K562 (cell line): ENCODE data around the gene C2CD2. TPM values are rescaled to one million over a fixed set of nuclear protein-coding genes. Genes with fewer than 3 reads are reported as not detected.

Experiments
- CCNT2 ChIP-seq: IDR thresholded peaks from 2 replicates; pipeline ENCODE4 v1.6.1; 2011; ENCODE audit warnings: borderline replicate concordance, low read depth, mild to moderate bottlenecking, moderate library complexity, mixed read lengths, low read length; ENCODE audit not compliant: insufficient read length; ENCODE audit errors: extremely low read depth
- CEBPG ChIP-seq, 3 experiments: fragments of 200-800 bp in 1 of 3; sonication (Bioruptor generic) in 1 of 3; sonication (generic) in 1 of 3; formaldehyde crosslinking in 1 of 3; IDR thresholded peaks in 2 of 3; conservative IDR thresholded peaks in 1 of 3; 2 replicates each; pipeline versions ENCODE4 v1.6.1 to v1.8.0; 2016 to 2022; ENCODE audit warnings: missing compliant biosample characterization in 2 of 3, missing genetic modification characterization in 2 of 3, mild to moderate bottlenecking in 1 of 3, missing genetic modification reagents in 1 of 3
- CHD4 ChIP-seq: fragments of 200-600 bp; sonication (generic); IDR thresholded peaks from 3 replicates; pipeline ENCODE4 v1.6.1; 2012; ENCODE audit warnings: low read depth, mild to moderate bottlenecking, mixed read lengths, low read length, inconsistent platforms; ENCODE audit not compliant: insufficient read depth, insufficient replicate concordance, poor library complexity, severe bottlenecking
- CREBBP ChIP-seq: IDR thresholded peaks from one replicate; pipeline ENCODE4 v1.6.1; 2012; ENCODE audit warnings: low read depth, mild to moderate bottlenecking, control low read depth, inconsistent platforms, low read length
- DEAF1 ChIP-seq: fragments of 450-650 bp; formaldehyde crosslinking; IDR thresholded peaks from 2 replicates; pipeline ENCODE4 v1.4.0; 2020; ENCODE audit warnings: mild to moderate bottlenecking, moderate library complexity
- HIVEP1 ChIP-seq: fragments of 250-450 bp; sonication (Bioruptor Pico); IDR thresholded peaks from 2 replicates; pipeline ENCODE4 v1.4.0; 2020; ENCODE audit warnings: mild to moderate bottlenecking
- L3MBTL2 ChIP-seq: fragments of 450-650 bp; IDR thresholded peaks from 2 replicates; pipeline ENCODE4 v1.6.1; 2016; ENCODE audit warnings: mild to moderate bottlenecking, moderate library complexity
- NRF1 ChIP-seq, 2 experiments: fragments of 450-650 bp; IDR thresholded peaks in 1 of 2; conservative IDR thresholded peaks in 1 of 2; 2 replicates each; pipeline ENCODE4 v1.6.1; 2014; ENCODE audit warnings: mild to moderate bottlenecking in 2 of 2
- SIX5 ChIP-seq, 2 experiments: IDR thresholded peaks; 2 replicates each; pipeline ENCODE4 v1.6.1; 2011; ENCODE audit warnings: low read length in 2 of 2, borderline replicate concordance in 1 of 2, low read depth in 1 of 2, mild to moderate bottlenecking in 1 of 2, moderate library complexity in 1 of 2; ENCODE audit not compliant: insufficient read depth in 1 of 2
- SMARCA4 ChIP-seq: fragments of 450-650 bp; IDR thresholded peaks from 2 replicates; pipeline ENCODE4 v1.6.1; 2016
- TCF7L2 ChIP-seq: fragments of 150-350 bp; IDR thresholded peaks from 2 replicates; pipeline ENCODE4 v1.6.1; 2016; ENCODE audit warnings: low read depth, mild to moderate bottlenecking, low read length, moderate library complexity
- TCFL5 ChIP-seq: fragments of 250-450 bp; sonication (Bioruptor Pico); conservative IDR thresholded peaks from 2 replicates; pipeline ENCODE4 v1.6.1; 2021; ENCODE audit warnings: mild to moderate bottlenecking, moderate library complexity, matching md5 sums
- XRCC3 ChIP-seq: fragments of 450-650 bp; IDR thresholded peaks from 2 replicates; pipeline ENCODE4 v1.6.1; 2017; ENCODE audit warnings: mild to moderate bottlenecking, moderate library complexity
- ZBTB11 ChIP-seq, 3 experiments: fragments of 200-800 bp in 1 of 3; fragments of 250-450 bp in 1 of 3; fragments of 450-650 bp in 1 of 3; sonication (Bioruptor Pico) in 1 of 3; sonication (Bioruptor generic) in 1 of 3; formaldehyde crosslinking in 1 of 3; IDR thresholded peaks; 2 replicates each; pipeline versions ENCODE4 v1.6.1 to v1.8.0; 2016 to 2022; ENCODE audit warnings: mild to moderate bottlenecking in 2 of 3, missing genetic modification characterization in 2 of 3, missing compliant biosample characterization in 1 of 3, moderate library complexity in 1 of 3
- ZFPM2 ChIP-seq: fragments of 250-450 bp; sonication (Bioruptor Pico); IDR thresholded peaks from 2 replicates; pipeline ENCODE4 v1.5.1; 2022; ENCODE audit warnings: mild to moderate bottlenecking
- ZNF165 ChIP-seq: fragments of 250-450 bp; sonication (Bioruptor Pico); IDR thresholded peaks from 2 replicates; pipeline ENCODE4 v1.4.0; 2020; ENCODE audit warnings: borderline replicate concordance
- ZNF592 ChIP-seq: fragments of 450-650 bp; IDR thresholded peaks from 2 replicates; pipeline ENCODE4 v1.6.1; 2017; ENCODE audit warnings: antibody characterized with exemption, mild to moderate bottlenecking
- ZNF668 ChIP-seq: fragments of 250-450 bp; sonication (Bioruptor Pico); IDR thresholded peaks from 2 replicates; pipeline ENCODE4 v1.8.0; 2022; ENCODE audit warnings: mild to moderate bottlenecking, inconsistent platforms
- polyA plus RNA-seq, 8 experiments: library from polyadenylated mRNA; depleted of rRNA in 4 of 8; stranded (reverse) in 5 of 8; unstranded in 3 of 8; fragments of >200 nt; fragmentation: Nextera tagmentation in 2 of 8; fragmentation: Illumina TruSeq in 1 of 8; extraction: Ambion mirVana in 2 of 8; extraction: Trizol in 1 of 8; gene quantifications; 2 replicates each; pipeline versions ENCODE4 v1.2.1 to v1.2.3, GENCODE V29; 2011 to 2014; ENCODE audit warnings: inconsistent platforms in 1 of 8, missing spikeins in 1 of 8
- total RNA-seq, 7 experiments: library from RNA; depleted of rRNA in 6 of 7; stranded (reverse); fragments of >200 nt in 6 of 7; fragmentation: Illumina TruSeq in 2 of 7; extraction: Trizol in 2 of 7; gene quantifications; 2 replicates each; pipeline versions ENCODE4 v1.2.1 to v1.2.3, GENCODE V29; 2011 to 2021; ENCODE audit warnings: low replicate concordance in 1 of 7

C2CD2 gene
- total and polyA plus RNA-seq, 9 of the 15 experiments (the other 6 are each of a cell fraction or from before 2014, with no cell fraction given) = 1.3 to 21.6 (median 12.1) TPM

- TF ChIP-seq ZNF592 (no peak; the same call in none of the 2 replicates), XRCC3 (no peak), CHD4 (no peak), L3MBTL2 (peak; percentile 61), ZBTB11 (CRISPR knock-in tag; IDR thresholded peaks at IDR 0.05) (0 out of 6 replicates have a peak, but pooled peaks of 1 of the 3 experiments have one; percentile 15), SIX5 (IDR thresholded peaks at IDR 0.05; ENCODE audit: borderline replicate concordance in 1 of 2, insufficient read depth in 1 of 2, low read depth in 1 of 2, low read length in 2 of 2) (no peak), CREBBP (no peak), DEAF1 (CRISPR knock-in tag) (no peak), TCF7L2 (no peak), CCNT2 (peak; percentile 40), NRF1 (conservative IDR thresholded peaks at IDR 0.05 in 1 of 2, IDR thresholded peaks at IDR 0.05 in 1 of 2) (no peak), SMARCA4 (no peak), ZNF668 (CRISPR knock-in tag) (no peak), CEBPG (CRISPR knock-in tag; IDR thresholded peaks at IDR 0.05) (no peak), CEBPG (tag; conservative IDR thresholded peaks at IDR 0.05 in 1 of 2, IDR thresholded peaks at IDR 0.05 in 1 of 2) (no peak), TCFL5 (CRISPR knock-in tag) (no peak), ZNF165 (CRISPR knock-in tag) (no peak), ZFPM2 (CRISPR knock-in tag) (no peak), HIVEP1 (CRISPR knock-in tag) (no peak)
Observed at GRCh38 chr21:41953249-41953830, 478 bp downstream of the C2CD2 start (continued).
